ENCODE data around the gene RALY.
A peak's percentile ranks its signal among the peaks of the same experiment; 100 is the strongest.

Gene RALY

DNA sequence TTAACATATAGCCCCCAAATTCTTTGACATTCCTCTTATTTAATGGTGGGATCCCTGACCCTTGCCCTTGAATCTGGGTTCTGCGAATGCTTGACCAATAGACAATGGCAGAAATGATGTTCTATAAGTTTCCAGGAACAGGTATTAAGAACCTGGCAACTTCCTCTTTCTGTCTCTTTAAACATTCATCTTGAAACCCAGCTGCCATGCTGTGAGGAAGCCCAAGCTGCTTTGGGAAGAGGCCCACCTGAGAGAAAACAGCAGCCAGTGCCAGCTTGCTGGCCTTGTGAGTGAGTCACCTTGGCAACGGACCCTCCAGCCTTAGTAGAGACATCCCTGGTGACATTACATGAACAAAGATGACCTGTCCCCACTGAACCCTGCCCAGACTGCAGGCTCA lies 45.2 kb upstream of the RALY start:
- TF ChIP-seq, protein P1, sequence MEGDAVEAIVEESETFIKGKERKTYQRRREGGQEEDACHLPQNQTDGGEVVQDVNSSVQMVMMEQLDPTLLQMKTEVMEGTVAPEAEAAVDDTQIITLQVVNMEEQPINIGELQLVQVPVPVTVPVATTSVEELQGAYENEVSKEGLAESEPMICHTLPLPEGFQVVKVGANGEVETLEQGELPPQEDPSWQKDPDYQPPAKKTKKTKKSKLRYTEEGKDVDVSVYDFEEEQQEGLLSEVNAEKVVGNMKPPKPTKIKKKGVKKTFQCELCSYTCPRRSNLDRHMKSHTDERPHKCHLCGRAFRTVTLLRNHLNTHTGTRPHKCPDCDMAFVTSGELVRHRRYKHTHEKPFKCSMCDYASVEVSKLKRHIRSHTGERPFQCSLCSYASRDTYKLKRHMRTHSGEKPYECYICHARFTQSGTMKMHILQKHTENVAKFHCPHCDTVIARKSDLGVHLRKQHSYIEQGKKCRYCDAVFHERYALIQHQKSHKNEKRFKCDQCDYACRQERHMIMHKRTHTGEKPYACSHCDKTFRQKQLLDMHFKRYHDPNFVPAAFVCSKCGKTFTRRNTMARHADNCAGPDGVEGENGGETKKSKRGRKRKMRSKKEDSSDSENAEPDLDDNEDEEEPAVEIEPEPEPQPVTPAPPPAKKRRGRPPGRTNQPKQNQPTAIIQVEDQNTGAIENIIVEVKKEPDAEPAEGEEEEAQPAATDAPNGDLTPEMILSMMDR (conservative IDR thresholded peaks at IDR 0.05; ENCODE audit: low read depth, low read length): no peak
- Histone ChIP-seq H3K27ac (no peak overlapping the region), H2AFZ (ENCODE audit: low read depth) (no peak overlapping the region)

DNA sequence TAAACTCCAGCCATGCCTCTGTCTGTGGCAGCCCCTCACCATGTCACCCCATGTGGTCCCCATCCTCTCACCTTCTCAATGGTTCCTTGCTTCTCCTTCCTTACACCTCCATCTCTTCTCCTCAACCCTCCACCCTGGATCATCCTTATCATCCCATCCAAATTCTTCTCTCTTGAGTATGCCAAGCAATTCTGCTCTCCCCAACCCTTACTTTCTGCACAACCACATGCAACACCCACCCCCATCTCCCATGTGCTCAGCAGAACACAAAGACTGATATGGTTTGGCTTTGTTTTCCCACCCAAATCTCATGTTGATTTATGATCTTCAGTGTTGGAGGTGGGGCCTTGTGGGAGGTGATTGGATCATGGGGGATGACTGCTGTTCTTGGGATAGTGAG lies 42.5 kb upstream of the RALY start:
- Histone ChIP-seq H3K27ac (no peak overlapping the region), H3K27me3 (ENCODE audit: insufficient read depth, low read depth) (no peaks in the 10 kb centered on the region), H3K4me3 (IDR thresholded peaks at IDR 0.05; ENCODE audit: insufficient read depth, low read depth, low read length) (no peak overlapping the region), H4K20me1 (ENCODE audit: insufficient read depth) (no peaks in the 10 kb centered on the region), H3K4me1 (ENCODE audit: low read depth, poor library complexity, severe bottlenecking) (peaks cover 9% of the 10 kb centered on the region), H3K9ac (no peak overlapping the region), H3K36me3 (ENCODE audit: insufficient read depth) (no peaks in the 10 kb centered on the region), H3K4me2 (no peak overlapping the region), H2AFZ (ENCODE audit: low read depth) (no peak overlapping the region), H3K79me2 (ENCODE audit: insufficient read depth, low read depth) (no peaks in the 10 kb centered on the region)
- TF ChIP-seq, protein P1 (conservative IDR thresholded peaks at IDR 0.05; ENCODE audit: low read depth, low read length): no peak

More for the DNA sequence above, 45.2 kb upstream of the RALY start:
- no peak overlapping the region for H3K9ac ChIP-seq
- H3K4me3 ChIP-seq (IDR thresholded peaks at IDR 0.05; ENCODE audit: insufficient read depth, low read depth, low read length): no peak overlapping the region
- H3K79me2 ChIP-seq (ENCODE audit: insufficient read depth, low read depth): no peaks in the 10 kb centered on the region
- no peak overlapping the region for H3K4me2 ChIP-seq
- peaks cover 18% of the 10 kb centered on the region for H3K4me1 ChIP-seq (ENCODE audit: low read depth, poor library complexity, severe bottlenecking)
- H3K27me3 ChIP-seq (ENCODE audit: insufficient read depth, low read depth): no peaks in the 10 kb centered on the region
- H3K36me3 ChIP-seq (ENCODE audit: insufficient read depth): no peaks in the 10 kb centered on the region
- no peaks in the 10 kb centered on the region for H4K20me1 ChIP-seq (ENCODE audit: insufficient read depth)

DNA sequence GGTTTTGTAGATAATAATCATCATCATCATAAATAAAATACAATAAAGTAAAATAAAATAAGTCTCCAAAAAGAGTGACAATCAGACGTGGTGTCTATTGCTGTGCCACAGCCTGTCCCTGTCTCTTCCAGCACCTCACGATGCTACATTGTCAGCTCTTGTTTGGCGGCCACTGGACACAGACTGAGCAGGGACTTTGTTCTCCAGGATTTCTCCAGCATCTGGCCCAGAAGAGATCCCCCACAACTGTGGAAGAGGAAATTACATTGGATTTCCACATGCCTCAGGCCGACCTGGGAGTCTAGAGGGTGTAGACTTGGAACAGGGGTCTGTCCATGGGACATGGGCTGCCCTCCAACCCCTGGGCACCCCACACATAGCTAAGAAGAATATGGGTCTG lies 39.2 kb upstream of the RALY start:
- no peaks in the 10 kb centered on the region for H3K79me2 ChIP-seq (ENCODE audit: insufficient read depth, low read depth)
- no peak overlapping the region for H3K27ac ChIP-seq
- no peaks in the 10 kb centered on the region for H3K27me3 ChIP-seq (ENCODE audit: insufficient read depth, low read depth)
- H2AFZ ChIP-seq (ENCODE audit: low read depth): no peak overlapping the region
- no peak overlapping the region for H3K9ac ChIP-seq
- H3K36me3 ChIP-seq (ENCODE audit: insufficient read depth): no peaks in the 10 kb centered on the region
- H3K4me1 ChIP-seq (ENCODE audit: low read depth, poor library complexity, severe bottlenecking): no peaks in the 10 kb centered on the region
- no peak overlapping the region for H3K4me2 ChIP-seq
- H4K20me1 ChIP-seq (ENCODE audit: insufficient read depth): no peaks in the 10 kb centered on the region
- no peak overlapping the region for H3K4me3 ChIP-seq (IDR thresholded peaks at IDR 0.05; ENCODE audit: insufficient read depth, low read depth, low read length)
- TF ChIP-seq, protein P1 (conservative IDR thresholded peaks at IDR 0.05; ENCODE audit: low read depth, low read length): no peak

DNA sequence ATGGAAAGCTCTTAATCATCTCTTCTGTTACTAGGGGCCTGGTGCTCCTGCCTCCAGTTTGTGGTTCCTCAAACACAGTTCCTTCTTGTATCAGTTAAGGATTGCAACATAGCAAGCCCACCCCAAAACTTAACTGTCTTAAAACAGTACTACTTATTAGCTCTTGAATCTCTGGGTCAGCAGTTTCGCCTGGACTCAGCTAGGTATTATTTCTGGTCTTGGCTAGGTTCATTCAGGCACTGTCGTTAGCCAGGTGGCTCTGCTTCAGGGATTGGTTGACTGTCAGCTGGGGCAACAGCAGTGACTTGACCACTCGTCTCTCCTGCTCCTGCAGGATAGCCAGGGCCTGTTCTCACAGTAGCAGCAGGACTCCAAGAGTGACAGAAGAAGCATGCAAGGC lies 30.0 kb upstream of the RALY start:
- Histone ChIP-seq H3K4me2 (peak overlapping the region; percentile 86), H3K4me1 (ENCODE audit: low read depth, poor library complexity, severe bottlenecking) (peaks cover 59% of the 10 kb centered on the region), H3K4me3 (IDR thresholded peaks at IDR 0.05; ENCODE audit: insufficient read depth, low read depth, low read length) (no peak overlapping the region), H3K27me3 (ENCODE audit: insufficient read depth, low read depth) (no peaks in the 10 kb centered on the region), H3K9ac (peak overlapping the region; percentile 22; the same call in 1 of the 2 replicates), H2AFZ (ENCODE audit: low read depth) (peak overlapping the region; percentile 68), H3K36me3 (ENCODE audit: insufficient read depth) (no peaks in the 10 kb centered on the region), H3K79me2 (ENCODE audit: insufficient read depth, low read depth) (no peaks in the 10 kb centered on the region), H4K20me1 (ENCODE audit: insufficient read depth) (no peaks in the 10 kb centered on the region), H3K27ac (peak overlapping the region; percentile 71)
- TF ChIP-seq, protein P1 (conservative IDR thresholded peaks at IDR 0.05; ENCODE audit: low read depth, low read length): no peak

Data from KMS-11 (cell line).